22Rv1 (cell line): Measurements from ENCODE around the gene AK2.

Experiments used
- H3K27ac ChIP-seq: fragments of 450-650 bp; 2 replicates; pipeline ENCODE4 v1.5.1; 2017
- ZFX ChIP-seq: fragments of 450-650 bp; IDR thresholded peaks from 2 replicates; pipeline ENCODE4 v1.6.1; 2017; ENCODE audit warnings: antibody characterized with exemption, borderline replicate concordance
- TF ChIP-seq, protein P1 (sequence below): fragments of 450-650 bp; IDR thresholded peaks from 2 replicates; pipeline ENCODE4 v1.5.1; 2017; ENCODE audit warnings: mild to moderate bottlenecking

The AK2 gene

DNA sequence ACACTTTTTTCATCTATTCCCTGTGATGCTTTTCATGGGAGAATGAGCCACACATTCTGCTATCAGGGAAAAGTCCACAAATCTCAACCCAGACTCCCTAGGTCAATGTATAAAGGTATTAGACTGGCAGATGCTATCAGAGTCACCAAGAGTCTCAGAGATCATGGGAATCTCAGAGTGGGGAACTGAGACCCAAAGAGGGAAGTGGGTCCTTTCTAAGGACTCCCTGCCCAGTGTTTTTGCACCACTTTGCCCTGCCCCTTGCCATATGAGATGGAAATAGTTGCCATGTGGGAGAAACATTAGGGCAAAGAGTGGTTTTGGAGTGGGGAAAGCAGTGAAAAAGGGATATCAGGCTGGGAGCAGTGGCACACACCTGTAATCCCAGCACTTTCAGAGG lies 25.2 kb upstream of the AK2 start:
- TF ChIP-seq, protein P1, sequence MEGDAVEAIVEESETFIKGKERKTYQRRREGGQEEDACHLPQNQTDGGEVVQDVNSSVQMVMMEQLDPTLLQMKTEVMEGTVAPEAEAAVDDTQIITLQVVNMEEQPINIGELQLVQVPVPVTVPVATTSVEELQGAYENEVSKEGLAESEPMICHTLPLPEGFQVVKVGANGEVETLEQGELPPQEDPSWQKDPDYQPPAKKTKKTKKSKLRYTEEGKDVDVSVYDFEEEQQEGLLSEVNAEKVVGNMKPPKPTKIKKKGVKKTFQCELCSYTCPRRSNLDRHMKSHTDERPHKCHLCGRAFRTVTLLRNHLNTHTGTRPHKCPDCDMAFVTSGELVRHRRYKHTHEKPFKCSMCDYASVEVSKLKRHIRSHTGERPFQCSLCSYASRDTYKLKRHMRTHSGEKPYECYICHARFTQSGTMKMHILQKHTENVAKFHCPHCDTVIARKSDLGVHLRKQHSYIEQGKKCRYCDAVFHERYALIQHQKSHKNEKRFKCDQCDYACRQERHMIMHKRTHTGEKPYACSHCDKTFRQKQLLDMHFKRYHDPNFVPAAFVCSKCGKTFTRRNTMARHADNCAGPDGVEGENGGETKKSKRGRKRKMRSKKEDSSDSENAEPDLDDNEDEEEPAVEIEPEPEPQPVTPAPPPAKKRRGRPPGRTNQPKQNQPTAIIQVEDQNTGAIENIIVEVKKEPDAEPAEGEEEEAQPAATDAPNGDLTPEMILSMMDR, result no peak
- no peak for TF ChIP-seq ZFX
- no peak overlapping the region for H3K27ac ChIP-seq

DNA sequence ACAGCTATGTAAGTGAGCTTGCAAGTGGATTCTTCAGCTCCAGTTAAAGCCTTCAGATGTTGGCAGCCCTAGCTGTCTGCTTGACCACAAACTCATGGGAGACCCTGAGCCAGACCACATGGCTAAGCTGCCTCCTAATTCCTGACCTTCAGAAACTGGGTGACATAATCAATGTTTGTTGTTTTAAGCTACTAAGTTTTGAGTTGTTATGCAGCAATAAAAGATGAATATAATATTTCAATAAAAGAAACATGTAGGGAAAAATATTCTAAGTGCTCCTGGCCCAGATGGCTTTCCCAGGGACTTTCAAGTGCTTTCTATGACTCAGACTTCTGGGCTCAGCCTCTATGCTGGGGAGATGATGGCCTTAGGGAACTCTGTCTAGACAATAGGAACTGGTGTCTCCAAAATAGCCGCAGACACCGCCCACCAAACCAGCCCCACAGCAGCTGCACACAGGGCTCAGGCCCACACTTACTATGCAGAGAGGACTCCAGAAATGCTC lies 23.9 kb upstream of the AK2 start:
- no peak for TF ChIP-seq ZFX
- TF ChIP-seq, protein P1, result no peak
- no peak overlapping the region for H3K27ac ChIP-seq

- no peak overlapping the region for H3K27ac ChIP-seq
- TF ChIP-seq ZFX, result no peak
- TF ChIP-seq, protein P1, result no peak
These were observed 20.4 kb upstream of the AK2 start for GRCh38 chr1:33057095-33057494.

DNA sequence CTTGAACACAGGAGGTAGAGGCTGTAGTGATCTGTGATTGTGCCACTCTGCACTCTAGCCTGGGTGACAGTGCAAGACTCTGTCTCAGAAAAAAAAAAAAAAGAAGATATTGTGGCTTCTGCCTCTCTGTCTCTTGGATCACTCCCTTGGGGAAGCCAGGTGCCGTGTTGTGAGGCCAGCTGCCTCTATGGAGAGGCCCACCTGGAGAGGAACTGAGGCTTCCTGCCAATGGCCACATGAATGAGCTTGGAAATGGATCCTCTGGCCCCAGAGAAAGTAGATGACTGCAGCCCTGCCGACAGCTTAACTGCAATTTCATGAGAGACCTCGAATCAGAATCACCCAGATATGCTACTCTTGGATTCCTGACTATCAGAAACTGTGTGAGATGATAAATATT lies 19.7 kb upstream of the AK2 start:
- TF ChIP-seq ZFX, result no peak
- TF ChIP-seq, protein P1, result no peak
- H3K27ac ChIP-seq, result no peak overlapping the region

DNA sequence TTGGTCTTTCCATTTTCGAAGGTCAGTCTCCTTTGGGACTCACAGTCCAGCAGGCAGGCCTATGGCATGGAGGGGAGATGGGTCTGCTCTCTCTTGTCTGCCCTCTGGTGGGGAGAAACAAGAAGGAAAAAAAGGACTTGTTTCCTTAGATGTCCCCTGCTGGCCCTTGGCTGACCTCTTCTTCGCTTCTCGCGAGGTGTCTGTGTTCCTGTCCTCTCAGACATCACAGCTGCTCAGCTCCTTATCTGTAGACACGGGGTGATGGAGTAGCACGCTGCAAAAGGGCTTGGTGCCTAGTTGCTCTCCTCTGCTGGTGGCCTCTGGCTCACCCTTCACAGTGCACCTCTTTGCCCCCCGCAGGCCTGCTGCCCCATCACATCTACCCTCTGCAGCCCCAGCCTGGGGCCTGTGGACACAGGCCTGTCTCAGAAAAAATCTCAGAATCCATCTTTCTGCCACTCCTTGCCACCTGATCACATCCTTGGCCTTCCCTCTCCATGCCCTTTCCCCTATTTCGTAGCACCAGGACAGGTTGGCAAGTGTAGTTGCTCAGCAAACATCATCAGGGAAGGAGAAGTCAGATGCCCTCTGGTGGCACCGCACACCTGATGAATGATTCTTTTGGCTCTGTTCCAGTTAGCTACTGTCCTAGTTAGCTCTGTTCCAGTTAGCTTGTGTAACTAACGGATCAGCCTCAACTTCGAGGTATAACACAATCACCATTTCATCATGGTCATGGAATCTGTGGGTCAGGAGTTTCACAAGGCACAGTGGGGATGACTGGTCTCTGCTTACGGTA lies 18.7 kb upstream of the AK2 start:
- no peak overlapping the region for H3K27ac ChIP-seq
- TF ChIP-seq, protein P1, result peak; percentile 88
- TF ChIP-seq ZFX, result no peak

- H3K27ac ChIP-seq, result no peak overlapping the region
- TF ChIP-seq, protein P1, result no peak
- TF ChIP-seq ZFX, result no peak
These were observed 13.8 kb upstream of the AK2 start for GRCh38 chr1:33050221-33051076.

DNA sequence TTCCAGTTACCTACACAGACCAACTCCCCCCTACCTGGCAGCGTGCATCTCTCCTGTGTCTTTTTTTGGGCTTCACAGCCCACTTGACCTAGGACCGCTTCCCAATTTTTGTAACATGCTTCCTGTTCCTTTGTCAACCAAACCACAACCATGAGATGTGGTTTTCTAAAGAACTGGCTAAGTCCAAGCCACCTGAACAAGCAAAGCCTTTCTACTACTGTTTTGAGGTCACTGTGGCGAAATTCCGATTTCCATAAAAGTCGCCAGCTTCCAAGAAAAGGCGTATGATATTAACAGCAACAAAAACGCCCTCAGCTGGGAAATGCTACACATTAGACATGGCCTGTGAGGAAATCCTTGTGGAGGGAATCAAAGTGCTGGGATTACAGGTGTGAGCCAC lies 12.7 kb upstream of the AK2 start:
- TF ChIP-seq, protein P1, result no peak
- TF ChIP-seq ZFX, result no peak
- no peak overlapping the region for H3K27ac ChIP-seq
